NCI-H2029 treated with DMSO at 0.1 percent for 48 hours (cell line): ENCODE data around the gene IRX6.

ENCODE experiments used
- DNase-seq: peaks from one replicate; lab custom pipeline; 2025; lab: John Stamatoyannopoulos, UW

IRX6 gene

GRCh38 chr16:55324285-55325079, 479 bp downstream of the IRX6 start:
- DNase-seq: no peak

GRCh38 chr16:55325080-55325447, 1.1 kb downstream of the IRX6 start:
- DNase-seq: no peak

- no peak for DNase-seq
Measured at GRCh38 chr16:55325458-55326109, 1.6 kb downstream of the IRX6 start.

- DNase-seq: no peak
Measured at GRCh38 chr16:55326261-55327092, 2.5 kb downstream of the IRX6 start.

- DNase-seq: no peak
Measured at GRCh38 chr16:55328611-55329569, 4.9 kb downstream of the IRX6 start.

- no peak for DNase-seq
Measured at GRCh38 chr16:55329791-55330428, 5.9 kb downstream of the IRX6 start.

GRCh38 chr16:55330781-55331647, 7.0 kb downstream of the IRX6 start:
- no peak for DNase-seq

- no peak for DNase-seq
Measured at GRCh38 chr16:55331648-55332185, 7.7 kb downstream of the IRX6 start.

- no peak for DNase-seq
Measured at GRCh38 chr16:55333684-55334083, 9.7 kb downstream of the IRX6 start.

- DNase-seq: no peak
Measured at GRCh38 chr16:55338646-55339045, 14.6 kb downstream of the IRX6 start.

- DNase-seq: no peak
Measured at GRCh38 chr16:55340445-55340844, 16.4 kb downstream of the IRX6 start.

GRCh38 chr16:55341681-55342080, 17.7 kb downstream of the IRX6 start:
- DNase-seq: no peak

- no peak for DNase-seq
Measured at GRCh38 chr16:55346475-55346874, 22.5 kb downstream of the IRX6 start.

GRCh38 chr16:55349867-55350266, 25.9 kb downstream of the IRX6 start:
- no peak for DNase-seq

- no peak for DNase-seq
Measured at GRCh38 chr16:55350984-55351383, 27.0 kb downstream of the IRX6 start.

GRCh38 chr16:55351936-55352335, 27.9 kb downstream of the IRX6 start:
- DNase-seq: no peak

- DNase-seq: no peak
Measured at GRCh38 chr16:55357241-55357640, 33.2 kb downstream of the IRX6 start.

GRCh38 chr16:55359946-55360345, 35.9 kb downstream of the IRX6 start:
- no peak for DNase-seq

- no peak for DNase-seq
Measured at GRCh38 chr16:55364811-55365210, 40.8 kb downstream of the IRX6 start.

- DNase-seq: no peak
Measured at GRCh38 chr16:55367301-55367811, 43.4 kb downstream of the IRX6 start.
